Endothelial cell of umbilical vein (primary cell): Measurements from ENCODE around the gene CCDC14. TPM values are rescaled to one million over a fixed set of nuclear protein-coding genes. Genes with fewer than 3 reads are reported as not detected.

Experiments used
- BruUV-seq: library from RNA; stranded (reverse); fragments of 400-500 nt; replicated peaks from 2 replicates; lab custom pipeline; 2021; lab: Mats Ljungman, UMichigan
- CTCF ChIA-PET: fragments of 300-600, 350-600 bp; sonication (Branson Sonifier 250); formaldehyde crosslinking; loops from one replicate; lab custom pipeline; 2021; ENCODE audit warnings: antibody characterized with exemption, inconsistent platforms; lab: Charles Lee
- POLR2A ChIA-PET: fragments of 300-600, 350-600 bp; sonication (Branson Sonifier 250); formaldehyde crosslinking; loops from one replicate; lab custom pipeline; 2021; ENCODE audit warnings: antibody characterized with exemption, inconsistent platforms; lab: Charles Lee
- DNase-seq: peaks from one replicate; pipeline ENCODE4 v3.0.0-alpha.2; 2011; ENCODE audit warnings: low read depth, low spot score
- FAIRE-seq: peaks from 2 replicates; lab custom pipeline; 2011; peaks lifted over from hg19 to GRCh38; lab: Jason Lieb, UNC
- H2AFZ ChIP-seq: 2 replicates; pipeline ENCODE4 v1.6.0; 2012; ENCODE audit warnings: low read depth, low read length, control low read depth, inconsistent platforms
- H3K27ac ChIP-seq: 2 replicates; pipeline ENCODE4 v1.5.1; 2011; ENCODE audit warnings: low read depth, mild to moderate bottlenecking, control low read depth, low read length, moderate library complexity; ENCODE audit not compliant: insufficient read depth
- H3K27me3 ChIP-seq, 2 experiments: 2 replicates each; pipeline versions ENCODE4 v1.6.0 to v1.6.1; 2011; ENCODE audit warnings: low read length in 2 of 2, mixed read lengths in 1 of 2; ENCODE audit not compliant: control insufficient read depth in 2 of 2, insufficient read depth in 2 of 2
- H3K36me3 ChIP-seq, 2 experiments: 2 replicates in 1 of 2; 3 replicates in 1 of 2; pipeline ENCODE4 v1.5.1; 2011; ENCODE audit warnings: low read length in 2 of 2, mild to moderate bottlenecking in 1 of 2, moderate library complexity in 1 of 2; ENCODE audit not compliant: control insufficient read depth in 2 of 2, insufficient read depth in 2 of 2; ENCODE audit errors: extremely low read depth in 1 of 2
- H3K4me1 ChIP-seq: 3 replicates; pipeline ENCODE4 v1.5.1; 2011; ENCODE audit warnings: mild to moderate bottlenecking, low read length; ENCODE audit not compliant: control insufficient read depth, insufficient read depth; ENCODE audit errors: extremely low read depth
- H3K4me2 ChIP-seq: 2 replicates; pipeline ENCODE4 v1.6.1; 2011; ENCODE audit warnings: low read length, control low read depth, mixed read lengths; ENCODE audit not compliant: insufficient read depth
- H3K4me3 ChIP-seq, 3 experiments: fragments of 200-600 bp in 1 of 3; sonication (generic), shearing (Covaris generic) in 1 of 3; replicated peaks in 1 of 3; 2 replicates each; pipeline ENCODE4 v1.5.1; 2011 to 2016; ENCODE audit warnings: control low read depth in 3 of 3, low read length in 3 of 3, mild to moderate bottlenecking in 2 of 3, inconsistent platforms in 1 of 3, low read depth in 1 of 3, moderate library complexity in 1 of 3; ENCODE audit not compliant: insufficient read depth in 1 of 3
- H3K79me2 ChIP-seq: 2 replicates; pipeline ENCODE4 v1.6.0; 2012; ENCODE audit warnings: low read length, inconsistent platforms; ENCODE audit not compliant: control insufficient read depth, insufficient read depth
- H3K9ac ChIP-seq: replicated peaks from 2 replicates; pipeline ENCODE3; 2011; ENCODE audit warnings: low read length, control low read depth; ENCODE audit not compliant: insufficient read depth; ENCODE audit errors: extremely low read depth
- H3K9me1 ChIP-seq: replicated peaks from 3 replicates; pipeline ENCODE4 v1.6.0; 2011; ENCODE audit warnings: mild to moderate bottlenecking, low read length; ENCODE audit not compliant: control insufficient read depth, insufficient read depth; ENCODE audit errors: extremely low read depth
- H3K9me3 ChIP-seq: replicated peaks from 2 replicates; pipeline ENCODE4 v1.5.1; 2012; ENCODE audit warnings: low read length, inconsistent platforms; ENCODE audit not compliant: control insufficient read depth, insufficient read depth
- H4K20me1 ChIP-seq: replicated peaks from 2 replicates; pipeline ENCODE3; 2011; ENCODE audit warnings: mild to moderate bottlenecking, low read length; ENCODE audit not compliant: control insufficient read depth, insufficient read depth; ENCODE audit errors: extremely low read depth
- CTCF ChIP-seq, 2 donors: IDR thresholded peaks; 1 replicate in 1 of 2; 2 replicates in 1 of 2; pipeline ENCODE4 v1.5.1; 2011; ENCODE audit warnings: low read length in 2 of 2, mild to moderate bottlenecking in 2 of 2, moderate library complexity in 2 of 2, control low read depth in 1 of 2, inconsistent platforms in 1 of 2, low read depth in 1 of 2; ENCODE audit not compliant: insufficient read depth in 1 of 2; ENCODE audit errors: extremely low read depth in 1 of 2
- EZH2 ChIP-seq: IDR thresholded peaks from 2 replicates; pipeline ENCODE4 v1.6.1; 2012; ENCODE audit warnings: borderline replicate concordance, low read depth, mild to moderate bottlenecking, moderate library complexity, low read length, inconsistent platforms; ENCODE audit not compliant: severe bottlenecking
- FOS ChIP-seq: IDR thresholded peaks from 2 replicates; pipeline ENCODE4 v1.6.1; 2011; ENCODE audit warnings: mild to moderate bottlenecking, low read length, moderate library complexity, borderline replicate concordance; ENCODE audit not compliant: insufficient read depth
- GATA2 ChIP-seq: IDR thresholded peaks from 2 replicates; pipeline ENCODE4 v1.7.0; 2011; ENCODE audit warnings: low read depth, mild to moderate bottlenecking, moderate library complexity, mixed read lengths, low read length; ENCODE audit not compliant: insufficient read length, insufficient read depth
- JUN ChIP-seq: IDR thresholded peaks from 2 replicates; pipeline ENCODE4 v1.6.1; 2011; ENCODE audit warnings: borderline replicate concordance, low read depth; ENCODE audit not compliant: insufficient read length, insufficient read depth
- MAX ChIP-seq: IDR thresholded peaks from 2 replicates; pipeline ENCODE4 v1.6.1; 2011; ENCODE audit not compliant: insufficient read depth, insufficient read length
- MYC ChIP-seq: IDR thresholded peaks from one replicate; pipeline ENCODE4 v1.6.1; 2011; ENCODE audit warnings: mild to moderate bottlenecking, low read depth, low read length
- POLR2A ChIP-seq: IDR thresholded peaks from 2 replicates; pipeline ENCODE4 v1.6.1; 2012; ENCODE audit warnings: low read depth, mild to moderate bottlenecking, control low read depth, low read length
- POLR2AphosphoS5 ChIP-seq: IDR thresholded peaks from 2 replicates; pipeline ENCODE4 v1.6.1; 2012; ENCODE audit warnings: low read depth, mild to moderate bottlenecking, control low read depth, low read length, moderate library complexity; ENCODE audit not compliant: insufficient read depth
- dilution Hi-C: fragments of 300-500 bp; cut with MboI; formaldehyde crosslinking; loops from one replicate; pipeline ENCODE4 v1.15.0; 2019; ENCODE audit warnings: low sequenced_read_pairs; ENCODE audit not compliant: extremely low pct_ligation_motif_present
- intact Hi-C: fragments of 100-400 bp; cut with micrococcal nuclease; formaldehyde crosslinking; loops from one replicate; pipeline ENCODE4 v1.10.0; 2022
- polyA plus RNA-seq, 4 experiments: library from polyadenylated mRNA; depleted of rRNA in 3 of 4; stranded (reverse) in 3 of 4; unstranded in 1 of 4; fragments of >200 nt; gene quantifications; 2 replicates each; pipeline versions ENCODE4 v1.2.1 to v1.2.3, GENCODE V29; 2011 to 2012; ENCODE audit warnings: missing spikeins in 1 of 4
- total RNA-seq: library from RNA; stranded (reverse); gene quantifications from 2 replicates; pipeline ENCODE4 v1.2.3, GENCODE V29; 2021

CCDC14 gene
- total and polyA plus RNA-seq, 2 donors (not counting 3 experiments of a cell fraction or from before 2014, with no cell fraction given): 47.5 to 55.3 TPM

GRCh38 chr3:123884993-123885392, 76.0 kb downstream of the CCDC14 start:
- Histone ChIP-seq H3K4me1 (peaks cover 3% of the 10 kb centered on the region), H3K27me3 (peaks cover 8 to 14% of the 10 kb centered on the region in 2 experiments), H3K9me1 (no peaks in the 10 kb centered on the region), H2AFZ (no peak overlapping the region), H4K20me1 (no peaks in the 10 kb centered on the region), H3K79me2 (no peaks in the 10 kb centered on the region), H3K4me3 (no peak overlapping the region), H3K27ac (no peak overlapping the region), H3K9ac (no peak overlapping the region), H3K36me3 (no peaks in the 10 kb centered on the region), H3K4me2 (no peak overlapping the region), H3K9me3 (no peaks in the 10 kb centered on the region)
- intact Hi-C loops (loop anchor here (1.0 to 10.0 kb wide), 4 partner anchors 77 to 230 kb away; partner anchors contain the start of gene CCDC14), dilution Hi-C loops (no loop called here)
- TF ChIP-seq POLR2AphosphoS5 (no peak), FOS (no peak), MYC (no peak), GATA2 (no peak), MAX (no peak), EZH2 (no peak), JUN (no peak), CTCF (IDR thresholded peaks at IDR 0.05; ENCODE audit: extremely low read depth in 1 of 2, insufficient read depth in 1 of 2, low read depth in 1 of 2, low read length in 2 of 2) (no peak), POLR2A (no peak)
- no peak for DNase-seq
- BruUV-seq: no TSS peak
- ChIA-PET POLR2A (no interaction called here), CTCF (no interaction called here)
- no peak for FAIRE-seq
